Heart right ventricle (tissue), 16 donors: ENCODE measurements around the gene TMA16. TPM values are rescaled to one million over a fixed set of nuclear protein-coding genes. Genes with fewer than 3 reads are reported as not detected.

Experiments
- ATAC-seq, 8 donors: fragments of 200-7000 bp; cut with Tn5 transposase; one replicate each; pipeline ENCODE4 v1.9.1; 2020; ENCODE audit warnings: mild to moderate bottlenecking in 8 of 8, moderate library complexity in 8 of 8, moderate number of reproducible peaks in 1 of 8
- DNase-seq, 2 donors: peaks; one replicate each; pipeline ENCODE4 v3.0.0-alpha.2; 2020
- H3K27ac ChIP-seq, 10 donors: fragments of 200-600 bp; sonication (generic) in 2 of 10; one replicate each; pipeline versions ENCODE4 v1.5.0 to v1.8.0; 2020 to 2022; ENCODE audit warnings: mild to moderate bottlenecking in 3 of 10
- H3K27me3 ChIP-seq, 7 donors: fragments of 200-600 bp; one replicate each; pipeline ENCODE4 v1.8.0; 2021 to 2022; ENCODE audit warnings: mild to moderate bottlenecking in 2 of 7
- H3K36me3 ChIP-seq, 9 donors: fragments of 200-600 bp; sonication (generic) in 1 of 9; one replicate each; pipeline versions ENCODE4 v1.5.0 to v1.8.0; 2020 to 2022; ENCODE audit warnings: mild to moderate bottlenecking in 2 of 9
- H3K4me1 ChIP-seq, 9 donors: fragments of 200-600 bp; sonication (generic) in 1 of 9; one replicate each; pipeline versions ENCODE4 v1.5.0 to v1.8.0; 2020 to 2022; ENCODE audit warnings: mild to moderate bottlenecking in 4 of 9
- H3K4me3 ChIP-seq, 10 donors: fragments of 200-600 bp; sonication (generic) in 2 of 10; one replicate each; pipeline versions ENCODE4 v1.5.0 to v1.8.0; 2020 to 2022; ENCODE audit warnings: mild to moderate bottlenecking in 7 of 10, moderate library complexity in 2 of 10
- H3K9me3 ChIP-seq, 11 donors: fragments of 200-600 bp in 10 of 11; sonication (generic) in 2 of 11; one replicate each; pipeline versions ENCODE4 v1.5.0 to v1.8.0; 2013 to 2022; ENCODE audit warnings: mild to moderate bottlenecking in 2 of 11, control low read depth in 1 of 11, moderate library complexity in 1 of 11
- CTCF ChIP-seq, 9 donors: fragments of 200-600 bp; sonication (generic) in 2 of 9; IDR thresholded peaks; one replicate each; pipeline versions ENCODE4 v1.5.0 to v1.8.0; 2021 to 2022; ENCODE audit warnings: antibody characterized with exemption in 9 of 9, mild to moderate bottlenecking in 5 of 9, moderate library complexity in 1 of 9
- WGBS, 2 donors: extraction: QIAGEN DNeasy Blood & Tissue Kit; methylation state at CpG; one replicate each; pipeline ENCODE4 v1.1.7; 2013; ENCODE audit warnings: inconsistent platforms in 1 of 2; 5-methylcytosine and 5-hydroxymethylcytosine counted together
- intact Hi-C, 10 donors: fragments of 100-400 bp; cut with DNase I; formaldehyde crosslinking; loops; one replicate each; pipeline versions ENCODE4 v1.11.1 to v1.14.2; 2022
- polyA plus RNA-seq, 2 donors: library from polyadenylated mRNA; stranded (reverse); fragments of 200-250 nt; gene quantifications; one replicate each; pipeline ENCODE4 v1.2.3, GENCODE V29; 2013
- total RNA-seq, 10 donors: library from RNA; stranded (reverse); fragmentation: NEBNext Ultra II Directional in 3 of 10; extraction: Animal tissue kit (Norgen Biotek cat#: 25700) in 3 of 10; gene quantifications; one replicate each; pipeline versions ENCODE4 v1.2.1 to v1.2.4, GENCODE V29; 2021 to 2023
- donor health status: Arrhythmogenic right ventricular cardiomyopathy.
- donor health status: ischemic (EF 13 %, LVEDD 7.1; RV severe dilation, severe dysfunction).
- donor health status: healthy with polysubstance abuse.
- donor health status: DM: no; HTN: yes; CAD: no.
- donor health status: DM: no; HTN: no; CAD: no.
- donor health status: ischemic (EF 25% LVEDD 6.9; RV normal size, moderate dysfunction).
- donor health status: ischemic (EF 25% LVEDD 5.7; RV mildly dilated, moderate dysfunction).
- donor health status: healthy.
- donor health status: DM: yes; HTN: yes; CAD: no.
- donor health status: Ischemic cardiomyopathy.
- donor health status: ischemic (EF 35%, LVEDD 5.7; RV mildly dilated, moderate dysfunction).
- donor health status: nonischemic (EF 11% LVEDD 7.7; RV severe dilation, severe dysfunction).
- donor health status: DM: yes; HTN: yes; CAD: no.
- donor health status: PGD.
- donor health status: ischemic (EF 29% LVEDD 5.4; RV normal size, mild dysfunction).
- donor health status: nonischemic (EF 23%, LVEDD 6.1; RV moderate dilation, normal function).

The TMA16 gene
- total and polyA plus RNA-seq, 12 donors = 6.5 to 15.3 (median 9.7) TPM

GRCh38 chr4:163553146-163553545 is 58.7 kb downstream of the TMA16 start:
- intact Hi-C loops = loop anchor here in 7 of 10 donors (5.0 to 10.0 kb wide), 8 partner anchors 122 to 1194 kb away; no protein-coding TSS in a partner anchor
- Histone ChIP-seq H3K27ac (no peak overlapping the region), H3K4me1 (peaks cover 0 to 39% (median 5%) of the 10 kb centered on the region in 9 donors), H3K36me3 (no peaks in the 10 kb centered on the region), H3K9me3 (no peaks in the 10 kb centered on the region), H3K27me3 (peaks cover 0 to 4% (median 0%) of the 10 kb centered on the region in 7 donors), H3K4me3 (no peak overlapping the region)
- DNase-seq = no peak
- no peak for TF ChIP-seq CTCF (IDR thresholded peaks at IDR 0.05)
- no peak for ATAC-seq
- WGBS, 2 donors = 78 to 79% methylated on average over 4 of the region's 4 CpGs

- Histone ChIP-seq H3K27ac (no peak overlapping the region), H3K36me3 (no peaks in the 10 kb centered on the region), H3K4me3 (no peak overlapping the region), H3K27me3 (peaks cover 0 to 4% (median 0%) of the 10 kb centered on the region in 7 donors), H3K9me3 (no peaks in the 10 kb centered on the region), H3K4me1 (peaks cover 0 to 50% (median 13%) of the 10 kb centered on the region in 9 donors)
- peak; percentile 23 to 80 (median 63) for TF ChIP-seq CTCF (IDR thresholded peaks at IDR 0.05)
- 29 to 31% methylated on average over 3 of the region's 3 CpGs for WGBS, 2 donors
- intact Hi-C loops = loop anchor here (5.0 to 10.0 kb wide), 9 partner anchors 120 to 1192 kb away; no protein-coding TSS in a partner anchor
- no peak for DNase-seq
- no peak for ATAC-seq
These were observed 60.5 kb downstream of the TMA16 start for GRCh38 chr4:163554870-163555465.

- H3K4me3 ChIP-seq = no peak overlapping the region
- DNase-seq (no peak), ATAC-seq (no peak)
- peaks cover 0 to 2% (median 0%) of the 10 kb centered on the region in 7 donors for H3K27me3 ChIP-seq
- peaks cover 0 to 41% (median 8%) of the 10 kb centered on the region in 9 donors for H3K4me1 ChIP-seq
- no peak overlapping the region for H3K27ac ChIP-seq
- H3K9me3 ChIP-seq = peaks cover 0 to 11% (median 0%) of the 10 kb centered on the region in 11 donors
- WGBS, 2 donors = 45 to 48% methylated on average over 2 of the region's 2 CpGs
- H3K36me3 ChIP-seq = no peaks in the 10 kb centered on the region
- peak in 2 of 9 donors; percentile 26 to 27 for TF ChIP-seq CTCF (IDR thresholded peaks at IDR 0.05)
- intact Hi-C loops = loop anchor here in 8 of 10 donors (5.0 to 10.0 kb wide), 6 partner anchors 119 to 1179 kb away; no protein-coding TSS in a partner anchor
These were observed 61.7 kb downstream of the TMA16 start for GRCh38 chr4:163556177-163556576.

GRCh38 chr4:163556650-163557391 is 62.3 kb downstream of the TMA16 start:
- 65 to 72% methylated on average over 5 of the region's 5 CpGs for WGBS, 2 donors
- H3K4me3 ChIP-seq = no peak overlapping the region
- intact Hi-C loops = loop anchor here in 8 of 10 donors (5.0 to 10.0 kb wide), 6 partner anchors 118 to 1178 kb away; no protein-coding TSS in a partner anchor
- H3K36me3 ChIP-seq = no peaks in the 10 kb centered on the region
- H3K9me3 ChIP-seq = peaks cover 0 to 14% (median 0%) of the 10 kb centered on the region in 11 donors
- no peaks in the 10 kb centered on the region for H3K27me3 ChIP-seq
- no peak for ATAC-seq
- no peak overlapping the region for H3K27ac ChIP-seq
- DNase-seq = no peak
- H3K4me1 ChIP-seq = peaks cover 0 to 38% (median 8%) of the 10 kb centered on the region in 9 donors
- no peak for TF ChIP-seq CTCF (IDR thresholded peaks at IDR 0.05)
